Measurements from ENCODE around the gene CARS1. TPM values are rescaled to one million over a fixed set of nuclear protein-coding genes. Genes with fewer than 3 reads are reported as not detected.

Gene CARS1
- total RNA-seq, 2 experiments from 2014 or later = 94.1 to 126 TPM

GRCh38 chr11:3052567-3052966 is 4.7 kb downstream of the CARS1 start:
- H3K4me3 Mint-ChIP-seq = no peak overlapping the region
- no peaks in the 10 kb centered on the region for H3K9me3 Mint-ChIP-seq (ENCODE audit: low read depth)
- H3K36me3 Mint-ChIP-seq (ENCODE audit: low read depth) = peaks cover 22% of the 10 kb centered on the region
- no peak for DNase-seq
- CTCF ChIA-PET = interaction anchor here (1.6 kb wide), 1 partner anchor 39 kb away, joined by 4 read pairs; no protein-coding TSS in a partner anchor
- intact Hi-C loops (cut with DNase I, micrococcal nuclease) = no loop called here
- ATAC-seq = no peak
- H3K27me3 Mint-ChIP-seq = no peaks in the 10 kb centered on the region
- POLR2A ChIA-PET = no interaction called here
- peaks cover 58% of the 10 kb centered on the region for H3K4me1 Mint-ChIP-seq
- no peak overlapping the region for H3K27ac Mint-ChIP-seq

GRCh38 chr11:3052109-3052479 is 5.1 kb downstream of the CARS1 start:
- no peak overlapping the region for H3K27ac Mint-ChIP-seq
- intact Hi-C loops (cut with DNase I, micrococcal nuclease) = no loop called here

GRCh38 chr11:3051196-3052108 is 5.8 kb downstream of the CARS1 start:
- CTCF ChIA-PET = interaction anchor here (1.2 to 1.6 kb wide), 2 partner anchors 14 to 40 kb away, joined by 3 to 4 read pairs; no protein-coding TSS in a partner anchor
- ATAC-seq (no peak), DNase-seq (no peak)
- POLR2A ChIA-PET = interaction anchor here (1.0 kb wide), 1 partner anchor 179 kb away, joined by 3 read pairs; no protein-coding TSS in a partner anchor
- H3K27me3 Mint-ChIP-seq = no peaks in the 10 kb centered on the region
- H3K36me3 Mint-ChIP-seq (ENCODE audit: low read depth) = peaks cover 29% of the 10 kb centered on the region
- H3K9me3 Mint-ChIP-seq (ENCODE audit: low read depth) = no peaks in the 10 kb centered on the region
- no peak overlapping the region for H3K27ac Mint-ChIP-seq
- peaks cover 58% of the 10 kb centered on the region for H3K4me1 Mint-ChIP-seq
- H3K4me3 Mint-ChIP-seq = no peak overlapping the region
- intact Hi-C loops (cut with DNase I, micrococcal nuclease) = loop anchor here in 1 of 2 experiments (2.0 kb wide), 1 partner anchor 29 kb away; no protein-coding TSS in a partner anchor

More at GRCh38 chr11:3052109-3052479, 5.1 kb downstream of the CARS1 start:
- Mint-ChIP-seq H3K4me3 (no peak overlapping the region), H3K4me1 (peaks cover 58% of the 10 kb centered on the region), H3K36me3 (ENCODE audit: low read depth) (peaks cover 26% of the 10 kb centered on the region), H3K9me3 (ENCODE audit: low read depth) (no peaks in the 10 kb centered on the region), H3K27me3 (no peaks in the 10 kb centered on the region)
- no peak for ATAC-seq
- POLR2A ChIA-PET = interaction anchor here (1.0 kb wide), 1 partner anchor 178 kb away, joined by 3 read pairs; no protein-coding TSS in a partner anchor
- CTCF ChIA-PET = interaction anchor here (1.2 to 1.6 kb wide), 2 partner anchors 14 to 39 kb away, joined by 3 to 4 read pairs; no protein-coding TSS in a partner anchor
- DNase-seq = no peak

- H3K27ac Mint-ChIP-seq = peak overlapping the region; percentile 52
- ChIA-PET CTCF (interaction anchor here (1.2 to 1.3 kb wide), 2 partner anchors 13 to 41 kb away, joined by 3 to 7 read pairs; no protein-coding TSS in a partner anchor), POLR2A (no interaction called here)
- DNase-seq (no peak), ATAC-seq (no peak)
- intact Hi-C loops (cut with DNase I, micrococcal nuclease) = loop anchor here in 1 of 2 experiments (2.0 kb wide), 1 partner anchor 28 kb away; no protein-coding TSS in a partner anchor
- H3K36me3 Mint-ChIP-seq (ENCODE audit: low read depth) = peaks cover 35% of the 10 kb centered on the region
- H3K9me3 Mint-ChIP-seq (ENCODE audit: low read depth) = no peaks in the 10 kb centered on the region
- no peak overlapping the region for H3K4me3 Mint-ChIP-seq
- H3K27me3 Mint-ChIP-seq = no peaks in the 10 kb centered on the region
- peaks cover 50% of the 10 kb centered on the region for H3K4me1 Mint-ChIP-seq
Measured at GRCh38 chr11:3050386-3051195, 6.6 kb downstream of the CARS1 start.

GRCh38 chr11:3049430-3050243 is 7.6 kb downstream of the CARS1 start:
- Mint-ChIP-seq H3K9me3 (ENCODE audit: low read depth) (no peaks in the 10 kb centered on the region), H3K36me3 (ENCODE audit: low read depth) (peaks cover 32% of the 10 kb centered on the region), H3K27me3 (no peaks in the 10 kb centered on the region), H3K4me3 (no peak overlapping the region), H3K27ac (peak overlapping the region; percentile 88), H3K4me1 (peaks cover 44% of the 10 kb centered on the region)
- peak; percentile 94 for ATAC-seq
- intact Hi-C loops (cut with DNase I, micrococcal nuclease) = loop anchor here in 1 of 2 experiments (2.0 kb wide), 1 partner anchor 27 kb away; no protein-coding TSS in a partner anchor
- ChIA-PET CTCF (interaction anchor here (1.1 to 1.3 kb wide), 2 partner anchors 42 to 157 kb away, joined by 3 to 7 read pairs; no protein-coding TSS in a partner anchor), POLR2A (no interaction called here)
- DNase-seq = peak; percentile 82

GRCh38 chr11:3047637-3048036 is 9.6 kb downstream of the CARS1 start:
- DNase-seq (no peak), ATAC-seq (no peak)
- Mint-ChIP-seq H3K4me3 (no peak overlapping the region), H3K27me3 (no peaks in the 10 kb centered on the region), H3K9me3 (ENCODE audit: low read depth) (no peaks in the 10 kb centered on the region), H3K36me3 (ENCODE audit: low read depth) (peaks cover 25% of the 10 kb centered on the region), H3K27ac (no peak overlapping the region), H3K4me1 (peaks cover 34% of the 10 kb centered on the region)
- intact Hi-C loops (cut with DNase I, micrococcal nuclease) = no loop called here
- ChIA-PET POLR2A (no interaction called here), CTCF (interaction anchor here (0.7 to 1.2 kb wide), 3 partner anchors 9 to 44 kb away, joined by 3 to 4 read pairs (median 3); no protein-coding TSS in a partner anchor)

GRCh38 chr11:3046641-3047040 is 10.6 kb downstream of the CARS1 start:
- ChIA-PET CTCF (interaction anchor here (0.6 to 1.2 kb wide), 3 partner anchors 8 to 88 kb away, joined by 3 to 4 read pairs (median 4); no protein-coding TSS in a partner anchor), POLR2A (interaction anchor here (0.6 kb wide), 1 partner anchor 116 kb away, joined by 3 read pairs; no protein-coding TSS in a partner anchor)
- intact Hi-C loops (cut with DNase I, micrococcal nuclease) = no loop called here
- no peaks in the 10 kb centered on the region for H3K9me3 Mint-ChIP-seq (ENCODE audit: low read depth)
- ATAC-seq (no peak), DNase-seq (no peak)
- no peaks in the 10 kb centered on the region for H3K27me3 Mint-ChIP-seq
- no peak overlapping the region for H3K27ac Mint-ChIP-seq
- H3K36me3 Mint-ChIP-seq (ENCODE audit: low read depth) = peaks cover 29% of the 10 kb centered on the region
- no peak overlapping the region for H3K4me3 Mint-ChIP-seq
- peaks cover 29% of the 10 kb centered on the region for H3K4me1 Mint-ChIP-seq

- peaks cover 31% of the 10 kb centered on the region for H3K36me3 Mint-ChIP-seq (ENCODE audit: low read depth)
- no peak overlapping the region for H3K27ac Mint-ChIP-seq
- intact Hi-C loops (cut with DNase I, micrococcal nuclease) = no loop called here
- H3K27me3 Mint-ChIP-seq = no peaks in the 10 kb centered on the region
- H3K4me1 Mint-ChIP-seq = peaks cover 25% of the 10 kb centered on the region
- ATAC-seq = no peak
- POLR2A ChIA-PET = interaction anchor here (0.6 kb wide), 1 partner anchor 117 kb away, joined by 3 read pairs; no protein-coding TSS in a partner anchor
- CTCF ChIA-PET = interaction anchor here (1.0 kb wide), 1 partner anchor 71 kb away, joined by 6 read pairs; no protein-coding TSS in a partner anchor
- H3K4me3 Mint-ChIP-seq = no peak overlapping the region
- no peak for DNase-seq
- H3K9me3 Mint-ChIP-seq (ENCODE audit: low read depth) = no peaks in the 10 kb centered on the region
Measured at GRCh38 chr11:3046190-3046589, 11.0 kb downstream of the CARS1 start.

GRCh38 chr11:3044915-3045314 is 12.3 kb downstream of the CARS1 start:
- CTCF ChIA-PET = no interaction called here
- H3K36me3 Mint-ChIP-seq (ENCODE audit: low read depth) = peaks cover 34% of the 10 kb centered on the region
- H3K9me3 Mint-ChIP-seq (ENCODE audit: low read depth) = no peaks in the 10 kb centered on the region
- POLR2A ChIA-PET = no interaction called here
- no peaks in the 10 kb centered on the region for H3K27me3 Mint-ChIP-seq
- intact Hi-C loops (cut with DNase I, micrococcal nuclease) = no loop called here
- H3K4me3 Mint-ChIP-seq = no peak overlapping the region
- peaks cover 12% of the 10 kb centered on the region for H3K4me1 Mint-ChIP-seq
- no peak for ATAC-seq
- no peak for DNase-seq
- no peak overlapping the region for H3K27ac Mint-ChIP-seq

GRCh38 chr11:3044004-3044403 is 13.2 kb downstream of the CARS1 start:
- Mint-ChIP-seq H3K27ac (no peak overlapping the region), H3K36me3 (ENCODE audit: low read depth) (peaks cover 34% of the 10 kb centered on the region), H3K27me3 (no peaks in the 10 kb centered on the region), H3K9me3 (ENCODE audit: low read depth) (no peaks in the 10 kb centered on the region), H3K4me1 (peaks cover 4% of the 10 kb centered on the region), H3K4me3 (no peak overlapping the region)
- ATAC-seq (no peak), DNase-seq (no peak)
- ChIA-PET CTCF (interaction anchor here (0.8 kb wide), 1 partner anchor 1203 kb away, joined by 3 read pairs; no protein-coding TSS in a partner anchor), POLR2A (no interaction called here)
- intact Hi-C loops (cut with DNase I, micrococcal nuclease) = no loop called here
